Astrocyte of the cerebellum (primary cell): ENCODE data around the gene RPP25L.

Source experiments
- DNase-seq: peaks from one replicate; pipeline ENCODE4 v3.0.0-alpha.2; 2011; ENCODE audit warnings: low read depth
- H3K4me3 ChIP-seq: 2 replicates; pipeline ENCODE4 v1.5.1; 2011; ENCODE audit warnings: mild to moderate bottlenecking, low read depth, low read length, moderate library complexity
- in situ Hi-C: cut with HindIII; loops from 2 replicates; pipeline ENCODE4 v1.10.0; 2017; ENCODE audit warnings: low sequenced_read_pairs
- TF ChIP-seq, protein P1 (sequence below): IDR thresholded peaks from 2 replicates; pipeline ENCODE4 v1.5.1; 2012; ENCODE audit warnings: low read length, low read depth, moderate library complexity, mild to moderate bottlenecking; ENCODE audit errors: missing control alignments

The RPP25L gene

DNA sequence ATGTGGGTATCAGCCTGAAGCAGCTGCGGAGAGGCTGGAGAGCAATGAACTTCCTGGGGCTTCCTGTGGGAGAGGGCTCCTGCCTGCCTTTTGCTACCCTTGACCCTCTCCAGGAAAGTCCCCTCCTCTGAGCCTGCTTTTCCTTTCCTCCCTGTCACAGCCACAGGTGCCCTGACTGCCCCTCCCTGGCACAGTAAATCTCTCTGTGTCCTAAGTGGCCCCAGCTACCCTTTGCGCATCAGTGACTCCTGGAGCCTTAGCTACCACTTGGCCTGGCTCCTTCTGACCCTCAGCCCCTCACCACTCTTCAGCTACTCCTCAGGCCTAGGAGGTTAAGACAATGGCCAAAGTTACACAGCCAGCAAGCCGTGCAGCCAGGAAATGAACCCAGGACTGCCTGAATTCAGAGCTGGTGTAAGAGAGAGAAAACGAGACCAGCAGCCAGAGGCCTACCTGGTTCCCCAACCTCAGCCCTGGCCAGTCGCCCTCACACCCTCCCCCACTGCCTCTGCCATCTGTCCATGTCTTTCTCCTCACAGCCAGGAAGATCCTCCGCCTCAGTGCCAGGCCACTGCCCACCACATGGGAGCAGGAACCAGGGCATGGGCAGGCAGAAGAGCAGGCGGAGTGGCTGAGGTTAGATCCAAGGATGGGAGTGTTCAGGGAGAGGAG, 41.0 kb downstream of the RPP25L start:
- in situ Hi-C loops: no loop called here
- TF ChIP-seq, protein P1, sequence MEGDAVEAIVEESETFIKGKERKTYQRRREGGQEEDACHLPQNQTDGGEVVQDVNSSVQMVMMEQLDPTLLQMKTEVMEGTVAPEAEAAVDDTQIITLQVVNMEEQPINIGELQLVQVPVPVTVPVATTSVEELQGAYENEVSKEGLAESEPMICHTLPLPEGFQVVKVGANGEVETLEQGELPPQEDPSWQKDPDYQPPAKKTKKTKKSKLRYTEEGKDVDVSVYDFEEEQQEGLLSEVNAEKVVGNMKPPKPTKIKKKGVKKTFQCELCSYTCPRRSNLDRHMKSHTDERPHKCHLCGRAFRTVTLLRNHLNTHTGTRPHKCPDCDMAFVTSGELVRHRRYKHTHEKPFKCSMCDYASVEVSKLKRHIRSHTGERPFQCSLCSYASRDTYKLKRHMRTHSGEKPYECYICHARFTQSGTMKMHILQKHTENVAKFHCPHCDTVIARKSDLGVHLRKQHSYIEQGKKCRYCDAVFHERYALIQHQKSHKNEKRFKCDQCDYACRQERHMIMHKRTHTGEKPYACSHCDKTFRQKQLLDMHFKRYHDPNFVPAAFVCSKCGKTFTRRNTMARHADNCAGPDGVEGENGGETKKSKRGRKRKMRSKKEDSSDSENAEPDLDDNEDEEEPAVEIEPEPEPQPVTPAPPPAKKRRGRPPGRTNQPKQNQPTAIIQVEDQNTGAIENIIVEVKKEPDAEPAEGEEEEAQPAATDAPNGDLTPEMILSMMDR: no peak
- no peak for DNase-seq
- no peak overlapping the region for H3K4me3 ChIP-seq

DNA sequence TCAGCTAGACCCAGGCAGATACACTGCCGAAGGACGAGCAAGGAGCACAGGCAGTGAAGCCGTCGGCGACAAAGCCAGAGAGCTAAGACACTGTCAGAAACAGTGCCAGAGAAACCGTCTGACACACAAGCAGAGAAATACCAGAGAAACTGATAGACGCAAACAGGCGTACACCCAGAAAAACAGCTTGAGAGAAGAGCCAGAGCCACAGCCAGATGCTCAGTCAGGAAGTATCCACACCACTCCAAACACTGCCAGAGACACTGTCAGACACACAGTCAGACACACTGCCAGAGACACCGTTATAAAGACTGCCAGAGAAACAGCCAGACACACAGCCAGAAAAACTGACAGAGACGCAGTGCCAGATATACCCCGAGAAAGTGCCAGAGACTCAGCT, 41.5 kb downstream of the RPP25L start:
- H3K4me3 ChIP-seq: no peak overlapping the region
- TF ChIP-seq, protein P1: no peak
- no peak for DNase-seq
- in situ Hi-C loops: no loop called here

DNA sequence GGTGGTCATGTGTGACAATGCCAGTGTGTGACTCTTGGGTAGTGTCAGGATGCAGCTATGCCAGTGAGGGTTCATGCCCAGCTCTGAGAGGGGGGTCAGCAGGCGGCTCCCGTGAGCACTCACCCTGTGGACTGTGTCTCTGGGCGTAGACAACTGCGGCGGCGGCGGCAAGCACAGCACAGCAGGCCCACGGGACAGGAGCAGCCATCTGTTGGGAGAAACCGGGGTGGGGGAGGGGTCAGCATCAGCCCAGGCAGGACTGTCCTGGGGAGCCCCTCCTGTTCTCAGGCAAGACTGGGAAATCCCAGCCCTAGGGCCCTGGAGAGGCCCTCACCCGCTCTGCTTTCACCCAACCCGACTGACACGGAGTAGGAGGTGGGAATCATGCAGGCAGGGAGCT, 43.1 kb downstream of the RPP25L start:
- DNase-seq: no peak
- no peak overlapping the region for H3K4me3 ChIP-seq
- TF ChIP-seq, protein P1: no peak
- in situ Hi-C loops: no loop called here

DNA sequence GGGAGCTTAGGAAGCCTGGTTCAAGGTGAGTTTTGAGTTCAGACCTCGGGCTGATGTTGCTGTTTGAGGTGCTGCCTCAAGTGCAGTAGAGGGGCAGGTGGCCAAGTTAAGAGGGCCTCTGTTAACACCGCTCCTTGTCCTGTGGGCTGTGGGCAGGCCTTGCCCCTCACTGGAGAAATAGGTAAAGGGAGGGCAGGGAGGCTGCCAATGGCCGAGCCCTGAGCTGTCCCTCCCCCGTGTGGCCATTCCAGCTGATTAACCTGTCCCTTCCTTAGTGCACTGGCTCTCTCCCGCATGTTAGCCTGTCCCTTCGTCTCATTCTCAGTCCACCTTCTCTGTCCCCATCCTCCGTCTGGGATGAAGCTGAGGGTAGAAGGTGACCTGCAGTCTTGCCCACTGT, 43.8 kb downstream of the RPP25L start:
- DNase-seq: no peak
- H3K4me3 ChIP-seq: no peak overlapping the region
- in situ Hi-C loops: no loop called here
- TF ChIP-seq, protein P1: no peak

DNA sequence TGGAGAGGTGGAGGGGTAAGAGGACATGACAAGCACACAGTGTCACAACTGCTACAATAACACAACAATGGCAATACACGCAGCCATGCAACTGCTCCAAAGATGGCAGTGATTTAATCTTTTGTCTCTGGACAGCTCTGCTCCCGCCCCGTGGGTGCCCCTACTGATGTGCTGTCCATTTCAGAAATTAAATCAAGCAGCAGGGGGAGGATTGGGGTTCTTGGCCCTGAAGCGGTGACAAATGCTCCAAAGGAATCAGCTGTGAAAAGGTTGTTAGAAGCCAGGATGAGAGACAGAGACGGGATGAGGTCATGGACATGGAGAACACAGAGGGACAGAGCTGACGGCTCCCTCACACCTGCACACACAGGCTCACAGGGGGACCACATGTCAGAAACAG, 44.9 kb downstream of the RPP25L start:
- H3K4me3 ChIP-seq: no peak overlapping the region
- in situ Hi-C loops: no loop called here
- TF ChIP-seq, protein P1: no peak
- DNase-seq: no peak

DNA sequence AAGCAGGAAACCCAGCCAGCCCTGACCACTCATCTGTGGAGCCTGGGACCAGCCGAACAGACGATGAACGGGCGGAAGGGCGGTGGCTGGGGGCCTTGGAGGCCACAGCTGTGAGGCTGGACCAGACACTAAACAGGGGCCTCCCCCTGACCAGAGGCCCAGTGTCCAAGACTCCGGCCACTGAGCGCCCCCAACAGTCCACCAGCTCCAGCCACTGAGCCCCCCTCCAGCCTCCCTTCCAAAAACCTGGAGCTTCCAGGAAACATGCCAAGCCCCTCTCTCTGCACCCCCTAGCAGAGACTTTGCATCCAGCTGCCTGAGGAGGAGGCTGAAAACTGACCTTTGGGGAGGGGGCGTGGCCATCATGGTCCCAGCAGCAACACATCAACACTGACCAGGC, 45.6 kb downstream of the RPP25L start:
- DNase-seq: no peak
- in situ Hi-C loops: no loop called here
- TF ChIP-seq, protein P1: no peak
- H3K4me3 ChIP-seq: no peak overlapping the region
